Activated CD4-positive, alpha-beta T cell treated with anti-CD3 and anti-CD28 coated beads, Interleukin-2, amount 50 U/mL, for 16 hours (primary cell): ENCODE results near the gene ZNF791.
"Not testable (repeated sequence)": the region's sequence is repeated elsewhere in the genome, so short reads cannot be mapped to it uniquely, and the experiment has no call there.

Experiments
- DNase-seq: peaks from one replicate; pipeline ENCODE4 v3.0.0-alpha.2; 2020

ZNF791 gene

GRCh38 chr19:12610540-12611360 is at the start of gene ZNF791, which contains the start of gene ZNF490:
ZNF791 (plus strand) TSS chr19:12610920; CDS start chr19:12611080, 160 bp downstream.
ZNF490 (minus strand) TSS chr19:12610813; CDS start chr19:12610680, 133 bp downstream.
- peak; percentile 99 for DNase-seq

DNA sequence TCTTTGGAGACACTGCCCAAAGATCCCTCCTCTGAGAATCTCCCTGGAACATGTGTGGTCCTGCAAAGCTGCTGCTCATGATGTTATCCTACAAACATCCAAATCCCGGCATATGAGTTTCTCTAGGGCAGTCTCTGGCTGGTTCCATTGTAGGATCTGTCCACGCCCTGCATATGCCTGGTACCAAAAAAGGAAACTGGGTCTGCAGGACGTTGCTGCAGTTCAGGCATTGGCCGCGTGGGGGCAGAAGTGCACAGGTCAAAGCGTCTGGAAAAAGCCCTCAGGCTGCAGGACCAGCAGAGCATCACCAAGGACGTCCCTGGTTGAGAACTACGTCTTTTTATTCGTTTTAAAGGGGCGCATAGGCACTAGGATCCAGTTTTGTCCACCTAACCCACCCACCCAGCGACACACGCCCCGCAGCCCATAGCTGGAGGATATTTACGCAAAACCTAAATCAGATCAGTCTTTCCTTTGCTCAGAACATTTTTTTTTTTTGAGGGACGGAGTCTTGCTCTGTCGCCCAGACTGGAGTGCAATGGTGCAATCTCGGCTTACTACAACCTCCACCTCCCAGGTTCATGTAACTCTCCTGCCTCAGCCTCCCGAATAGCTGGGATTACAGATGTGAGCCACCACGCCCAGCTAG is 46.6 kb upstream of the ZNF791 start:
- DNase-seq: peak; percentile 91

GRCh38 chr19:12566380-12566779 is 44.3 kb upstream of the ZNF791 start:
- not testable (repeated sequence) for DNase-seq

GRCh38 chr19:12567951-12568350 is 42.8 kb upstream of the ZNF791 start:
- no peak for DNase-seq

DNA sequence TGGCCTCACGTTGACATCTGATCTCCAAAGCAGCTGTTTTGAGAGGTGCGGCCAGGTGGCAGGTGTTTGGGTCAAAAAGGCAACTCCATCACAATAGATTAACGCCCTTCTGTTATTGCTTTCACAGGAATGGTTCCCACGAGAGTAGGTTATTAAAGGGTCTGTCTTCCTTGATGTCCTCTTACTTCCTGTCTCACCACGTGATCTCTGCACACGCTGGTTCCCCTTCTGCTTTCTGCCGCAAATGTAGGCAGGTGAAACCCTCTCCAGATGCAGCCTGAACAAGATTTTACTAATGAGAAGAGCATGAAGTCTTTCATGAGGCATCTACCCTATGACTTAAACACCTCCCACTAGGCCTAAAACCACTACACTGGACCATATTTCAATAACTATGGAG is 36.7 kb upstream of the ZNF791 start:
- no peak for DNase-seq

DNA sequence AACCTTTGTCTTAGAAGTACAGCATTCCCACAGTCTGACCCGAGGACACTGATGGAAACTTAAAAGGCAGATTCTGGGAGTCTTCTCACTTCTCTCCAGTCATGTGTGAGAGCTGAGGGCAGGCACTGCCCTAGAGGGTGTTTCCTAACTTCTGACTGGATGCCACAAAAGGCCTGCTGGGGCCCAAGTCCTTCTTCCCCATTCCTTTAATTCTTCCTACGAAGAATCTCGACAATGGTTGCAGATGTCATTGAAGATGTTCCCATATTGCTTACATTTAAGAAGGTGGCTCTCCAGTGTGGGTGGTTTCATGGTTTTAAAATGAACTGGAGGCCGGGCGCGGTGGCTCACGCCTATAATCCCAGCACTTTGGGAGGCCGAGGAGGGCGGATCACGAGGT is 32.1 kb upstream of the ZNF791 start:
- DNase-seq: no peak

DNA sequence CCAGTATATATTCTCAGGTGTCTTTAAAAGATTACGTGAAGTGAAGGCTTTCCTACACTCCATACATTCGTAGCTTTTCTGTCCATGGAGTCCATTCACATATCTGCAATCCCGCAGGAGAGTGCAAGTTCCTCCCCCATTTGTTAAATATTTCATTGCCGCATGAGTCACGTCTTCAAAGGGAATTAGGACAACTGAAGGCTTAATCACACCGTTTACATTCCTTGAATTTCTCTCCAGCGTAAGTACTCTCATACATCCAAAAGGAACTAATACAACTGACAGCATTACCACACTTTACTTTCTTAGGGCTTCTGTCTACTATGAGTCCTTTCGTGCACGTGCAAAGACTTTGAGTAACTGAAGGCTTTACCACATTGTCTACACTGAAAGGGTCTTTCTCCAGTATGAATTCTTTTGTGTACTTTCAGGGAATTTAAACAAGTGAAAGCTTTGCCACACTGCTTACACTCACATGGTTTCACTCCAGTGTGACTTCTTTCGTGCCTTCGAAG is 30.5 kb upstream of the ZNF791 start:
- DNase-seq: no peak

DNA sequence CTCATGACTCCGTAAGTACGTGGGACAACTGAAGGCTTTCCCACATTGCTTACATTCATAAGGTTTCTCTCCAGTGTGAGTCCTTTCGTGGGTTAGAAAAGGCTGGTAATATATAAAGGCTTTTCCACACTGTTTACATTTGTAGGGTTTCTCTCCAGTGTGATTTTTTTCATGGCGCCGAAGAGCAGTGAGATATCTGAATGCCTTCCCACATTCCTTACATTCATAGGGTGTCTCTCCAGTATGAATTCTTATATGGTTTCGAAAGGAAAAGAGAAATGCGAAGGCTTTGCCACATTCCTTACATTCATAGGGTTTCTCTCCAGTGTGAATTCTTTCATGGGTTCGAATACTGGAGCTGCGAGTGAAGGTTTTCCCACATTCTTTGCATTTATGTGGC is 29.6 kb upstream of the ZNF791 start:
- DNase-seq: no peak

DNA sequence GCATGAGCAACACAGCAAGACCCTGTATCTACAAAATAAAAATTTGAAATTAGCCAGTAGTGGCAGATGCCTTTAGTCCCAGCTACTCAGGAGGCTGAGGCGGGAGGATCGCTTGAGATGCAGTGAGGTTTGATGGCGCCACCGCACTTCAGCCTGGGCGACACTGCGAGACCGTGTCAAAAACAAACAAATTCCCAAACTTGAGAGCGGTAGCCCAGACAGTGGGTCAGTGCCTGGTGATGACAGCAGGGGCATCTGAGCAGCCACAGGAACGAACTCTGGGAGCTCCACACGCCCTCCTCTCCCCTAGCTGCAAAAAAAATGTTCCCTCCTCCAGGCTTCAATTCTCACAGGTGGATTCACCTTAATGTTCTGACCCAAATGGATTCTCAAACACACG is 14.2 kb upstream of the ZNF791 start:
- no peak for DNase-seq

DNA sequence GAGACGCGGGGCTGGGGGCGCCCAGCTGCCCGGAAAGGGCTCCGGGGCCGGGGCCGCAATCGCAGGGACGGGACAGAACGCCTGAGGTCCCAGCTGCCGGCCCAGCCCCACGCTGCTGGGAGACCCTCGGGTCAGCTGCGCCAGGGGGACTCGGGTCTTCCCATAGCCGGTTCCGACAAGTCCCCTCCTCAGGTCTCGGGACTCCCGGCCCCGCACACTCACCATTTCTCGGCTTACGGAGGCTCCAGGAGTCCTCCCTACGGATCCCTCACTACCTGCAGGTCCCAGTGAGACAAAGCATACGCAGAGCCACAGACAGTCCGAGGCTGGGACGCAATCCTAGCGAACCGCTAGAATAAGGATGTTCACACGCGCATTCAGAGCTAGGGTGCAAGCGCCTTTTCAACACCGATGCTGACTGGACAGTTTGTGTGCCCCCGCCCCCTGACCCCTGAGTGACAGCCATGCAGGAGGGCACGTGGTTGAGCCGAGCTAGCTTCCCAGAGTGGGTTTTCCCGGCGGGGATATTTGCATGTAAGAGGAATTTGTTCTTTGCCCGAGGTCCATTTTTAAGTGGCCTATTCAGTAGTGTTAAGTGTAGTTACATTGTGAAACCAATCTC is 13.7 kb upstream of the ZNF791 start:
- no peak for DNase-seq

- no peak for DNase-seq
Measured at GRCh38 chr19:12597594-12597993, 13.1 kb upstream of the ZNF791 start.

- peak; percentile 53 for DNase-seq
Measured at GRCh38 chr19:12603714-12604113, 7.0 kb upstream of the ZNF791 start.

GRCh38 chr19:12606796-12607195 is 3.9 kb upstream of the ZNF791 start:
- DNase-seq: no peak

- DNase-seq: no peak
Measured at GRCh38 chr19:12607631-12608030, 3.1 kb upstream of the ZNF791 start.

DNA sequence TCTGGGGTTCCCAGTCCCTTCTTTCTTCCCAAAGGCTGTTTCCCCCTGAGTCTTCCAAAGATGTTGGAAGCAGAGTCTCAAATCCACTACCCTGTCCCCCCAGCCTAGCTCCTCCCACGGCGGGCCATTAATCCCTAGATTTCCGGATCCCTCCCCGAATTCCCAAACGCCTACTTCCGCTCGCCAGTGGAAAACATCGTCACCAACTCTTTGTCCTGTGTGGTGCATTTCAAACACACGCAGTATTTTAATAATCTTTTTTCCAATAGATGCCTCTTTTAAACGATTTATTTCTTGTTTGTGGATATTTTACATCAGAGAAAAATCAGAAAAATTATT is 610 bp downstream of the ZNF791 start:
- no peak for DNase-seq

DNA sequence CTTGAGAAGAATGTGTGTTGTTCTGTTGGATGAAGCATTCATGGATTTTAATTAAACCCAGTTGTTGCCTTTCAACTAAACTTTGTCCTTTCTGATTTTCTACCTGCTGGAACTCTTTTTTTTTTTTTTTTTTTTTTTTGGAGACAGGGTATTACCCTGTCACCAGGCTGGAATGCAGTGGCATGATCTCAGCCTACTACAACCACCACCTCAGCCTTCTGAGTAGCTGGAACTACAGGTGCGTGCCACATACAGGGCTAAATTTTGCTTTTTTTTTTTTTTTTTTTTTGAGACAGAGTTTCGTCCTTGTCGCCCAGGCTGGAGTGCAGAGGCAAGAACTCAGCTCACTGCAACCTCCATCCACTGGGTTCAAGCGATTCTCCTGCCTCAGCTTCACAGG is 6.9 kb downstream of the ZNF791 start:
- DNase-seq: no peak

DNA sequence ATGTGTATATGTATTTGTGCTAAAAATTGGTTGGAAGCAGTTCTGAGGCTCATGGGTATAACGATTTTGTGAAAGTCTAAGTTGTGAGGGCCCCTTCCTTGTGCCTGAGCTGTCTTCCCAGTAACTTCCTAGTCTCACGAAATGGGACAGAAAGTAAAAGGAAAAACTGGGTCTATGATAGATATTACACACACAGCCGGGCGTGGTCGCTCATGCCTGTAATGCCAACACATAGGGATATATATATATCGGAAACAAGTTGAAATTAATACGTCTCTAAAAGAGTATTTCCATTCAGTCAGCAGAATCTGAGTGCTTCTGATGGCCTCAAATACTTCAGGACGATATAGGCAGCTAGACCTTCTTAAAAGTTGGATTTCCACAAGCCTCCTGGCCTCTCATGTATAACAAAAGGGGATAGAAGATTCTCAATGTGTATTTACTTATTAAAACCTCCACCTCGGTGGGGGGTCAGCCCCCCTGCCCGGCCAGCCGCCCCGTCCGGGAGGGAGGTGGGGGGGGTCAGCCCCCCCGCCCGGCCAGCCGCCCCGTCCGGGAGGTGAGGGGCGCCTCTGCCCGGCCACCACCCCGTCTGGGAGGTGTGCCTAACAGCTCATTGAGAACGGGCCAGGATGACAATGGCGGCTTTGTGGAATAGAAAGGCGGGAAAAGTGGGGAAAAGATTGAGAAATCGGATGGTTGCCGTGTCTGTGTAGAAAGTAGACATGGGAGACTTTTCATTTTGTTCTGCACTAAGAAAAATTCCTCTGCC is 10.7 kb downstream of the ZNF791 start:
- DNase-seq: not testable (repeated sequence)

DNA sequence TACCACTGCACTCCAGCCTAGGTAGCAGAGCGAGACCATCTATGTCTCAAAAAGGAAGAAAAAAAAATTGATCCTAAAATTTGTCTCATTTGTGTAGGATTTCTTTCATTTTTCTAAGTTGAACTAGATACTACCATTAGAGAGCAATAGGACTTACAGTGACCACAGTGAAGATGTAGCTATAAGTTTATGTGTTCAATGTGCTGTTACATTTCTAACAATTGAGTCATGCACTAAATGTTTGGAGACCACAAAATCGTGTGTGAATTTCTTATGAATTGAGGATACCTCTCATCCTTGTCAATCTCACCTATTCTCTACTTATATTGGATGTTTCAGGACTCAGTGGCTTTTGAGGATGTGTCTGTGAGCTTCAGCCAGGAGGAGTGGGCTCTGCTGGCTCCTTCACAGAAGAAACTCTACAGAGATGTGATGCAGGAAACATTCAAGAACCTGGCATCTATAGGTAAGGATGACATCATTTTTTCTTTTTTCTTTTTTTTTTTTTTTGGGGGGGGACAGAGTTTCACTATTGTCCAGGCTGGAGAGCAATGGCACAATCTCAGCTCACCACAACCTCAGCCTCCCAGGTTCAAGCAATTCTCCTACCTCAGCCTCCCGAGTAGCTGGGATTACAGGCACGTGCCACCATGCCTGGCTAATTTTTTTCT is 12.8 kb downstream of the ZNF791 start:
- DNase-seq: no peak

- no peak for DNase-seq
Measured at GRCh38 chr19:12626958-12627357, 16.2 kb downstream of the ZNF791 start.

DNA sequence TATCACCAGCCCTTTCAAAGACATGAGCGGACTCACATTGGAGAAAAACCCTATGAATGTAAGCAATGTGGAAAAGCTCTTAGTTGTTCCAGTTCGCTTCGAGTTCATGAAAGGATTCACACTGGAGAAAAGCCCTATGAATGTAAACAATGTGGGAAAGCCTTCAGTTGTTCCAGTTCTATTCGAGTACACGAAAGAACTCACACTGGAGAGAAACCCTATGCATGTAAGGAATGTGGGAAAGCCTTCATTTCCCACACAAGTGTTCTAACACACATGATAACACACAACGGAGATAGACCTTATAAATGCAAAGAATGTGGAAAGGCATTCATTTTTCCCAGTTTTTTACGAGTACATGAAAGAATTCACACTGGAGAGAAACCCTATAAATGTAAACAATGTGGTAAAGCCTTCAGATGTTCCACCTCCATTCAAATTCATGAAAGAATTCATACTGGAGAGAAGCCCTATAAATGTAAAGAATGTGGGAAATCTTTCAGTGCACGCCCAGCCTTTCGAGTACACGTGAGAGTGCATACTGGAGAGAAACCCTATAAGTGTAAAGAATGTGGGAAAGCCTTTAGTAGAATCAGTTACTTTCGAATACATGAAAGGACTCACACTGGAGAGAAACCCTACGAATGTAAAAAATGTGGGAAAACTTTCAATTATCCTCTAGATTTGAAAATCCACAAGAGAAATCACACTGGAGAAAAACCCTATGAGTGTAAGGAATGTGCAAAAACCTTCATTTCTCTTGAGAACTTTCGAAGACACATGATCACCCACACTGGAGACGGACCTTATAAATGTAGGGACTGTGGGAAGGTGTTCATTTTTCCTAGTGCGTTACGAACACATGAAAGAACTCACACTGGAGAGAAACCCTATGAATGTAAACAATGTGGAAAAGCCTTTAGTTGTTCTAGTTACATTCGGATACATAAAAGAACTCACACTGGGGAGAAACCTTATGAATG is 17.6 kb downstream of the ZNF791 start:
- DNase-seq: no peak

- no peak for DNase-seq
Measured at GRCh38 chr19:12629215-12629614, 18.5 kb downstream of the ZNF791 start.
